ENCODE results near the gene SLC5A2.
"Not testable (repeated sequence)": the region's sequence is repeated elsewhere in the genome, so short reads cannot be mapped to it uniquely, and the experiment has no call there.

DNA sequence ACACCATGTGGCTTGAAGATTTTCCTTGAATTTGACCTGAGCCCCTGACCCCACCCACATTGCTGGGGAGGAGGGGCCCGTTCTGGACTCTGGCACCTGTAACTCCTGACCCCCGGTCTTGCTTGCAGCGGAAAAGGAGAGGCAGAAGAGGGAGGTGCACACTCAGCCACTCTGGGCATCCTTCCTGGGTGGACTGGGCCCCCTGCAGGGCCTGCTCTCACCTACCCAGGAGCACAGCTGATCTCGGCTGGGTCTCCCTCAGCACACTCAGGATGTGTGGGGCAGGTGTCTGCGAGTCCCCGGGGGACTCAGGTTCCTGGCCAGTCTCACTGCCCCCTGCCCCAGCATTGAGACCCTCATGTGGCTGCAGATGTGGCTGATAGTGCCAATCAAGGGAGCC is 40.8 kb downstream of the SLC5A2 start:
- TF ChIP-seq, protein P1, sequence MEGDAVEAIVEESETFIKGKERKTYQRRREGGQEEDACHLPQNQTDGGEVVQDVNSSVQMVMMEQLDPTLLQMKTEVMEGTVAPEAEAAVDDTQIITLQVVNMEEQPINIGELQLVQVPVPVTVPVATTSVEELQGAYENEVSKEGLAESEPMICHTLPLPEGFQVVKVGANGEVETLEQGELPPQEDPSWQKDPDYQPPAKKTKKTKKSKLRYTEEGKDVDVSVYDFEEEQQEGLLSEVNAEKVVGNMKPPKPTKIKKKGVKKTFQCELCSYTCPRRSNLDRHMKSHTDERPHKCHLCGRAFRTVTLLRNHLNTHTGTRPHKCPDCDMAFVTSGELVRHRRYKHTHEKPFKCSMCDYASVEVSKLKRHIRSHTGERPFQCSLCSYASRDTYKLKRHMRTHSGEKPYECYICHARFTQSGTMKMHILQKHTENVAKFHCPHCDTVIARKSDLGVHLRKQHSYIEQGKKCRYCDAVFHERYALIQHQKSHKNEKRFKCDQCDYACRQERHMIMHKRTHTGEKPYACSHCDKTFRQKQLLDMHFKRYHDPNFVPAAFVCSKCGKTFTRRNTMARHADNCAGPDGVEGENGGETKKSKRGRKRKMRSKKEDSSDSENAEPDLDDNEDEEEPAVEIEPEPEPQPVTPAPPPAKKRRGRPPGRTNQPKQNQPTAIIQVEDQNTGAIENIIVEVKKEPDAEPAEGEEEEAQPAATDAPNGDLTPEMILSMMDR (IDR thresholded peaks at IDR 0.05; ENCODE audit: low read depth, low read length, poor library complexity, severe bottlenecking), result not testable (repeated sequence)
- TF ChIP-seq EZH2phosphoT487 (IDR thresholded peaks at IDR 0.05; ENCODE audit: borderline replicate concordance, low read length), result not testable (repeated sequence)
